IPS-18c (cell line): ENCODE results near the gene KRT6A.

Source experiments
- H3K4me3 ChIP-seq: 2 replicates; pipeline ENCODE4 v1.7.0; 2013; ENCODE audit warnings: low read depth, mild to moderate bottlenecking, low read length, moderate library complexity; ENCODE audit not compliant: insufficient read depth
- H3K9me3 ChIP-seq: one replicate; pipeline ENCODE4 v1.6.1; 2013; ENCODE audit warnings: mild to moderate bottlenecking, low read length, moderate library complexity; ENCODE audit not compliant: control insufficient read depth, insufficient read depth

KRT6A gene

GRCh38 chr12:52527121-52527800, 34.2 kb upstream of the KRT6A start:
- H3K4me3 ChIP-seq, result no peak overlapping the region
- no peaks in the 10 kb centered on the region for H3K9me3 ChIP-seq

GRCh38 chr12:52526511-52526951, 33.5 kb upstream of the KRT6A start:
- no peaks in the 10 kb centered on the region for H3K9me3 ChIP-seq

GRCh38 chr12:52525661-52526499, 32.8 kb upstream of the KRT6A start:
- no peaks in the 10 kb centered on the region for H3K9me3 ChIP-seq
- H3K4me3 ChIP-seq, result no peak overlapping the region

More at GRCh38 chr12:52526511-52526951, 33.5 kb upstream of the KRT6A start:
- H3K4me3 ChIP-seq, result no peak overlapping the region

GRCh38 chr12:52524898-52525591, 32.0 kb upstream of the KRT6A start:
- H3K4me3 ChIP-seq, result no peak overlapping the region
- no peaks in the 10 kb centered on the region for H3K9me3 ChIP-seq

GRCh38 chr12:52524241-52524897, 31.3 kb upstream of the KRT6A start:
- Histone ChIP-seq H3K9me3 (no peaks in the 10 kb centered on the region), H3K4me3 (no peak overlapping the region)

GRCh38 chr12:52523824-52524223, 30.8 kb upstream of the KRT6A start:
- H3K4me3 ChIP-seq, result no peak overlapping the region

GRCh38 chr12:52522346-52523011, 29.4 kb upstream of the KRT6A start:
- Histone ChIP-seq H3K4me3 (no peak overlapping the region), H3K9me3 (no peaks in the 10 kb centered on the region)

More at GRCh38 chr12:52523824-52524223, 30.8 kb upstream of the KRT6A start:
- no peaks in the 10 kb centered on the region for H3K9me3 ChIP-seq

GRCh38 chr12:52521568-52522266, 28.7 kb upstream of the KRT6A start:
- Histone ChIP-seq H3K4me3 (no peak overlapping the region), H3K9me3 (no peaks in the 10 kb centered on the region)

GRCh38 chr12:52521175-52521567, 28.1 kb upstream of the KRT6A start:
- Histone ChIP-seq H3K4me3 (no peak overlapping the region), H3K9me3 (no peaks in the 10 kb centered on the region)

- Histone ChIP-seq H3K9me3 (no peaks in the 10 kb centered on the region), H3K4me3 (no peak within 1 kb of the TSS)
These were observed 27.0 kb upstream of the KRT6A start, which contains the start of gene KRT5 for GRCh38 chr12:52519826-52520662. Gene KRT5, minus strand, starts transcription at chr12:52520394. Its CDS starts 98 bp downstream, at chr12:52520296.

- no peak overlapping the region for H3K4me3 ChIP-seq
These were observed 26.3 kb upstream of the KRT6A start for GRCh38 chr12:52519387-52519703.

GRCh38 chr12:52518574-52519386, 25.7 kb upstream of the KRT6A start:
- Histone ChIP-seq H3K4me3 (no peak overlapping the region), H3K9me3 (no peaks in the 10 kb centered on the region)

More at GRCh38 chr12:52519387-52519703, 26.3 kb upstream of the KRT6A start:
- H3K9me3 ChIP-seq, result no peaks in the 10 kb centered on the region

- Histone ChIP-seq H3K4me3 (no peak overlapping the region), H3K9me3 (no peaks in the 10 kb centered on the region)
These were observed 24.8 kb upstream of the KRT6A start for GRCh38 chr12:52517888-52518287.

- Histone ChIP-seq H3K4me3 (no peak overlapping the region), H3K9me3 (no peaks in the 10 kb centered on the region)
These were observed 24.2 kb upstream of the KRT6A start for GRCh38 chr12:52517005-52517835.
